Measurements from ENCODE around the gene B3GLCT.
"Not testable (repeated sequence)": the region's sequence is repeated elsewhere in the genome, so short reads cannot be mapped to it uniquely, and the experiment has no call there.

Gene B3GLCT

DNA sequence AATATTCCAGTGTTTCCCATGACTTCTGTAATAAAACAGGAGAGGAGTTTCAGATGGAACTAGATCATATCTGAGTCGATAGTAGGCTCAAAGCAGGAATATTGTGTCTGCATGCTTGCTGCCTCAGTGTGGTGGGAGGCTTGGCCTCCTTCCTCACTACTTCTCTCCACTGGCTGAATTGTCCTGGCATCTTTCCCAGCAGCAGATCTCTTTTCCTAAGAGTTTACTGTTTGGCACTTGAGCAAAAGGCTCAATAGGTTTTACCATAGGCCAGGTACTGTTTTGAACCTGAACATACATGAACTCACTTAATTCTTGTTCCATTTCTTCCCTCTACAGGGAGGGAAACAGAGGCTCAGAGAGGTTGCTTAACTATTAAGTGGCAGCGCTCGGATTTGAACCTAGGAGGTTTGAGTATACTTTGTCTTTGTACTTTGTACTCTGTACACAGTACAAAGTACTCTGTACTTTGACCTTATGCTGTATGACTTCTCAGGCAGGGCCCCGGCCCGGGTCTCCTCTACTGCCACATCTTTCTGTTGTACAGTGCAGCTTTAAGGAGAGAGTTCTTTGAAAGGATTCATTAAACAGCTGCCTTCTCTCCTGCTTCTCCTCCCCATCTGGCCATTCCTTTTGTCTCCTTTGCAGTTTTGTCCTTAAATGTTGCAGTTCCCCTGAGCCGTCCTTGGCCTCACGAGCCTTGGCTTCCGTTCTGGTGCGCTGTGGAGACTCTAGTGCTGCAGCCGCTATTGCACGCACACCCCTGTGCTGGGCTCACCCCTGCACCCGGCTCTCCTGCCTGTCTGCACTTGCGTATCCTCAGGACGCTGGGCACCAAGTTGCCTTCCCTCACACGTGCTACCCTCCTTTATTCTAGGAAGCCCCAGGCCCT lies 8.1 kb downstream of the B3GLCT start:
- Histone ChIP-seq H3K36me3 (ENCODE audit: control insufficient read depth in 2 of 2, insufficient read depth in 2 of 2, low read length in 2 of 2) (no peaks in the 10 kb centered on the region), H3K27me3 (ENCODE audit: control insufficient read depth in 1 of 2, insufficient read depth in 2 of 2, low read length in 2 of 2) (no peaks in the 10 kb centered on the region), H3K9ac (ENCODE audit: low read length in 2 of 2) (peak overlapping the region in 1 of 2 donors; percentile 10), H3K27ac (ENCODE audit: low read length) (peak overlapping the region; percentile 85), H3K9me3 (ENCODE audit: control insufficient read depth in 2 of 2, low read length in 2 of 2) (no peaks in the 10 kb centered on the region), H3K4me1 (ENCODE audit: control insufficient read depth, insufficient read depth, low read length) (peaks cover 38% of the 10 kb centered on the region), H3K4me3 (ENCODE audit: low read length in 2 of 2) (peak overlapping the region in 1 of 2 donors; percentile 57)

DNA sequence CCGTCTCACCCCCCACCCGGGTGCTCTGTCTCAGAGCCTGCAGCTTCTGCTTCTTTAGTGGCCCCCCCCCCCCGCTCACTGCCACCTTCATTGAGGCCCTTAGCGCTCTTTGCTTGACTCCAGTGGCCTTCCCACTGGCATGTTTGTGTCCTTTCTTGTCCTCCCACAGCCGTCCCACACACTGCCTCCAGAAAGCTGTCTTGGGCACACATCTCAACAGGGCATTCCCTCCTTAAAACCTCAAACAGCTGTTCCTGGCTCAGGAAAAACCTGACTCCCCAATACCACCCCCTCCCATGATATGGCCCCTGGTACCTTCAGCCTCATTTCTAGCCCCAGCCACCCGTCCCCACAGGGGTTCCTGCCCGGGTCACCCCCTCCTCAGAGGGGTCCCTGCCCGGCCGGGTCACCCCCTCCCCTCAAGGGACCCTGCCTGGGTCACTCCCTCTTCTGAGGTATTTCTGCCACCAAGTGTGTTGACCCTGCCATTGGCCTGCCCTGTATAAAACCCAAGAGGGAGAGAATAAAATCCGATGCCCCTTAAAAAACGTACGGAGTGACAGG lies 8.9 kb downstream of the B3GLCT start:
- H3K36me3 ChIP-seq (ENCODE audit: control insufficient read depth in 2 of 2, insufficient read depth in 2 of 2, low read length in 2 of 2), result no peaks in the 10 kb centered on the region
- peak overlapping the region in 1 of 2 donors; percentile 65 for H3K4me3 ChIP-seq (ENCODE audit: low read length in 2 of 2)
- H3K27ac ChIP-seq (ENCODE audit: low read length), result peak overlapping the region; percentile 85
- no peaks in the 10 kb centered on the region for H3K27me3 ChIP-seq (ENCODE audit: control insufficient read depth in 1 of 2, insufficient read depth in 2 of 2, low read length in 2 of 2)
- H3K4me1 ChIP-seq (ENCODE audit: control insufficient read depth, insufficient read depth, low read length), result peaks cover 39% of the 10 kb centered on the region
- H3K9me3 ChIP-seq (ENCODE audit: control insufficient read depth in 2 of 2, low read length in 2 of 2), result no peaks in the 10 kb centered on the region
- peak overlapping the region in 1 of 2 donors; percentile 5 for H3K9ac ChIP-seq (ENCODE audit: low read length in 2 of 2)

DNA sequence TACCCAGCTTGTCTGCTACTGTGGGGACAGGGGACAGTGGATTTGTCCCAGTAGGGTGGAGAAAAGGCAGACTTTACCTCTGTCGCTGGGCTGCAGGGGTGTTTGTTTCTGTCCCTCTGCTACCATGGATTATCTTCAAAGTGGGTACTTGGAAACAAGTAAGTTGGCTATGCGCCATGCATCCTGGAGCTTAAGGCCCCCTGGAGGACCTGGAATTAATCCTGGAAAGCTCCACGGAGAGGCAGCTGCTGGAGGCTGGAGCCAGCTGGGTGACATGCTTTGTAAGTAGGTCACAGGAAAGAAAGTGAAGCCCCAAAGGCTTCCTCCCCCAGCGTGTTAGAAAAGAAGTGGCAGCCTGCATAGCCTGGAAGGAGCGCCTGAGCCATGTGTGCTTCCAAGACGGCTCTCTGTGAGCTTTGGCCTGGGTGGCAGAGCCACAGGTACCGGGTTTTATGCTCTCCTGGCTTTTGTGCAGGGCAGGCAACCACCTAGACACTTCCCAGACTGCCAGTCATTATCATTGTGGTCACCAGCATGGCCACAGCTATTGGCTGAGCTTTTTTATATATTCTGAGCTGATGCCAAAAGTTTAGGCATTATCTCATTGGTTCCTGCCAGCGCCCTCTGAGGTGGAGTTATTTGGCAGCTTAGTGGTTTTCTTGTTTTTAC lies 9.5 kb downstream of the B3GLCT start:
- H3K27ac ChIP-seq (ENCODE audit: low read length), result peak overlapping the region; percentile 85
- no peaks in the 10 kb centered on the region for H3K36me3 ChIP-seq (ENCODE audit: control insufficient read depth in 2 of 2, insufficient read depth in 2 of 2, low read length in 2 of 2)
- peaks cover 44% of the 10 kb centered on the region for H3K4me1 ChIP-seq (ENCODE audit: control insufficient read depth, insufficient read depth, low read length)
- no peaks in the 10 kb centered on the region for H3K9me3 ChIP-seq (ENCODE audit: control insufficient read depth in 2 of 2, low read length in 2 of 2)
- peak overlapping the region in 1 of 2 donors; percentile 36 for H3K9ac ChIP-seq (ENCODE audit: low read length in 2 of 2)
- H3K27me3 ChIP-seq (ENCODE audit: control insufficient read depth in 1 of 2, insufficient read depth in 2 of 2, low read length in 2 of 2), result no peaks in the 10 kb centered on the region
- peak overlapping the region in 1 of 2 donors; percentile 65 for H3K4me3 ChIP-seq (ENCODE audit: low read length in 2 of 2)

DNA sequence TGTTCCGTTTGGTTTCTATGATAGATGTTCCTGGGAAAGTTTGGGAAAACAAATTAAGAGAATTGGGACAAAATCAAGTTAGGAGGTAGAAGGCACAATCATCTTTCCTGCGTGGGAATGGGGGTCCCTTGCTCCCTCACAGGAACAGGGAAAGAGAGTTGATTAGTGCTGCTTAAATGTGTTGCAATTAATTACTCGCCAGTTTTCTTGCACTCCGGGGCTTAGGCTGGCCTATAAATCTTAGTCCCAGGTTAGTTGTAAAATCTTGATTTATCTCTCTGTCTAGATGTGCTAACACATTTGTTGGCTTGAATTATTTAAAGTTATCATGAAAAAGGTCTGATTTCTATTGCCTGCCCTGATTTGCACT lies 10.1 kb downstream of the B3GLCT start:
- Histone ChIP-seq H3K9ac (ENCODE audit: low read length in 2 of 2) (no peak overlapping the region), H3K4me1 (ENCODE audit: control insufficient read depth, insufficient read depth, low read length) (peaks cover 41% of the 10 kb centered on the region), H3K9me3 (ENCODE audit: control insufficient read depth in 2 of 2, low read length in 2 of 2) (no peaks in the 10 kb centered on the region), H3K4me3 (ENCODE audit: low read length in 2 of 2) (peak overlapping the region in 1 of 2 donors; percentile 65), H3K27ac (ENCODE audit: low read length) (peak overlapping the region; percentile 85), H3K36me3 (ENCODE audit: control insufficient read depth in 2 of 2, insufficient read depth in 2 of 2, low read length in 2 of 2) (no peaks in the 10 kb centered on the region), H3K27me3 (ENCODE audit: control insufficient read depth in 1 of 2, insufficient read depth in 2 of 2, low read length in 2 of 2) (no peaks in the 10 kb centered on the region)

DNA sequence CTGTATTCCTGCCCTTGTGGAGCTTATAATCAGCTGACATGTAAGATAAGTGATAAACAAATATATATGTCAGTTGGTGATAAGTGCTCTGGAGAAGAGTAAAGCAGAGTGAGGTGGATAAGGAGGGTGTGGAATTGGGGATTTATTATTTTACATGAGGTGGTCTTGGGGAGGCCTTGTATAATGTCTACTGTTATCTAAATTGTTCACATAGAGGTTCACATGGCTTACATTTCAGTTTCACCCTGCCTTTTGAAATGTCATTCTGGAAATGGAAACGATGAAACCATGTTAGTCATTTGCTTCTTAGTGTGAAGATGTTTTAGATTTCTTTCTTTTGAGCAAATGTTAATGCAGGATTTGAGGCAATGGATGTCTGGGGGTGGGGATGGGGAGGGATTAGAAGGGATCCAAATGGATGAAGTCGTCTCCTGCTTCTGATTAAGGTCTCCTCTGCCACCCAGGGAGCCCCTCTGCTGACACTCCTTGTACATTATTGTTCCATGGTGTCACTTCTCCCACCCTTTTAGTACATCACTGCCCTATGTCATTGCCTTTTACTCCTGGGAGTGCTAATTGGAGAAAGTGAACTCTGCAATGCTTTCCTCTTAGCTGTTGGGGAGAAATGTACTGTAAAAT lies 14.0 kb downstream of the B3GLCT start:
- Histone ChIP-seq H3K27me3 (ENCODE audit: control insufficient read depth in 1 of 2, insufficient read depth in 2 of 2, low read length in 2 of 2) (no peaks in the 10 kb centered on the region), H3K4me1 (ENCODE audit: control insufficient read depth, insufficient read depth, low read length) (peaks cover 29% of the 10 kb centered on the region), H3K36me3 (ENCODE audit: control insufficient read depth in 2 of 2, insufficient read depth in 2 of 2, low read length in 2 of 2) (no peaks in the 10 kb centered on the region), H3K27ac (ENCODE audit: low read length) (peak overlapping the region; percentile 37), H3K4me3 (ENCODE audit: low read length in 2 of 2) (no peak overlapping the region), H3K9ac (ENCODE audit: low read length in 2 of 2) (no peak overlapping the region), H3K9me3 (ENCODE audit: control insufficient read depth in 2 of 2, low read length in 2 of 2) (no peaks in the 10 kb centered on the region)

DNA sequence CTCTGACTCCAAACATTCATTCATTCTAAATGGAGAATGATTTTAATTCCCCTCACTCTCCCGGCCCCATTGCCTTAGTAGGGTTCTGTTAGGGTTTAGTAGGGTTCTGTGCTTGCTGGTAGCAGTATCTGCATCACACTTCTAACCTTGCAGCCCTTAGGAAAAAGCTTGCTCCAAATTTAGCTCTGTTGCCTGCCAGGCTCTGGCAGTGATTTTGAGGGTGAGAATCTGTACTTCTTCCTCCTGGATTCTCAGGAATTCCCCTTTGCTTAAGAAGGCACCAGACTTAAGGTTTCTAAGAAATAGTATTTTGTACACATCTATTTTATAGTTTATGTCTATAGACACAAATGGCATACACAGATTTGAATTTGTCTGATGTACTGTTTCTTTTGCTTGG lies 14.7 kb downstream of the B3GLCT start:
- H3K27ac ChIP-seq (ENCODE audit: low read length), result no peak overlapping the region
- peaks cover 22% of the 10 kb centered on the region for H3K4me1 ChIP-seq (ENCODE audit: control insufficient read depth, insufficient read depth, low read length)
- H3K9ac ChIP-seq (ENCODE audit: low read length in 2 of 2), result no peak overlapping the region
- no peaks in the 10 kb centered on the region for H3K36me3 ChIP-seq (ENCODE audit: control insufficient read depth in 2 of 2, insufficient read depth in 2 of 2, low read length in 2 of 2)
- H3K9me3 ChIP-seq (ENCODE audit: control insufficient read depth in 2 of 2, low read length in 2 of 2), result no peaks in the 10 kb centered on the region
- no peaks in the 10 kb centered on the region for H3K27me3 ChIP-seq (ENCODE audit: control insufficient read depth in 1 of 2, insufficient read depth in 2 of 2, low read length in 2 of 2)
- H3K4me3 ChIP-seq (ENCODE audit: low read length in 2 of 2), result peak overlapping the region in 1 of 2 donors; percentile 14

DNA sequence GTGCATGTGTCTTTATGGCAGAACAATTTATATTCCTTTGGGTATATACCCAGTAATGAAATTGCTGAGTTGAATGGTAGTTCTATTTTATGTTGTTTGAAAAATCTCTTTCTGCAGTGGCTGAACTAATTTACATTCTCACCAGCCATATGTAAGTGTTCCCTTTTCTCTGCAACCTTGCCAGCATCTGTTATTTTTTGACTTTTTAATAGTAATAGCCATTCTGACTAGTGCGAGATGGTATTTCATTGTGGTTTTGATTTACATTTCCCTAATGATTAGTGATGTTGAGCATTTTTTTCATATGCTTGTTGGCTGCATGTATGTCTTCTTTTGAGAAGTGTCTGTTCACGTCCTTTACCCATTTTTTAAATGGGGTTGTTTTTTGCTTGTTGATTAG lies 17.1 kb downstream of the B3GLCT start:
- H3K4me1 ChIP-seq (ENCODE audit: control insufficient read depth, insufficient read depth, low read length), result peaks cover 12% of the 10 kb centered on the region
- H3K36me3 ChIP-seq (ENCODE audit: control insufficient read depth in 2 of 2, insufficient read depth in 2 of 2, low read length in 2 of 2); H3K27me3 ChIP-seq (ENCODE audit: control insufficient read depth in 1 of 2, insufficient read depth in 2 of 2, low read length in 2 of 2): not testable (repeated sequence)

DNA sequence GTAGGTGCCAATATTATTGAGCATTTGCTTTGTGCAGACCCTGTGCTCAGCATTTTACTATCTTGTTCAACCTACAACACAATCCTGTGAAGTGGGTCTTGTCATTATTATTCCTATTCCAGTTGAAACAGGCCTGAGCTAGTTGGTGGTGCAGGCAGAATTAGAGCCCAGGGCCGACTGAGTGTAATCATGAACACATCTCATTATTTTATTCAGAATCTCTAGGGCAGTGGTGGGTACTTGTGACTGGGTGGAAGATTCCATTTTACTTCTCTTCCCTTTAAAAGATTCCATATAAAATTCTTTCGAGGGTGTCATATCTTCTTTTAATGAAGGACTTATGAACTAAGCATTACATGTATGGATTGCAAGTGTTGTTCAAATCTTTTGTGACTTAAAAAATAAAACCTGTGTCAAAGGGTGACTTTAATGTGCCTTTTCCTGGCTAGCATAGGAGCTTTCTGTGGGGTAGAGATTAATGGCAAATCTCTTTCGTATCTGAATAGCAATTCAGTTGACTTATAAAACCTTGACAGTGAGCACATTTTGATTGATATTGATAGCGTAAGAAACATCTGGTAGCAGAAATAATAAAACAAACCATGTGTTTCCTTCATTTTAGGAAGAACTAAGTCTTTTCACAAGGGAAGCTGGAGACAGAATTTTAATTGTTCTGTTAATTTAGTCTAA lies 20.3 kb downstream of the B3GLCT start:
- H3K4me1 ChIP-seq (ENCODE audit: control insufficient read depth, insufficient read depth, low read length), result peaks cover 3% of the 10 kb centered on the region
- H3K27me3 ChIP-seq (ENCODE audit: control insufficient read depth in 1 of 2, insufficient read depth in 2 of 2, low read length in 2 of 2), result no peaks in the 10 kb centered on the region
- no peak overlapping the region for H3K27ac ChIP-seq (ENCODE audit: low read length)
- H3K4me3 ChIP-seq (ENCODE audit: low read length in 2 of 2), result no peak overlapping the region
- no peaks in the 10 kb centered on the region for H3K9me3 ChIP-seq (ENCODE audit: control insufficient read depth in 2 of 2, low read length in 2 of 2)
- H3K9ac ChIP-seq (ENCODE audit: low read length in 2 of 2), result no peak overlapping the region
- no peaks in the 10 kb centered on the region for H3K36me3 ChIP-seq (ENCODE audit: control insufficient read depth in 2 of 2, insufficient read depth in 2 of 2, low read length in 2 of 2)

More for the DNA sequence above, 17.1 kb downstream of the B3GLCT start:
- H3K4me3 ChIP-seq (ENCODE audit: low read length in 2 of 2); H3K9me3 ChIP-seq (ENCODE audit: control insufficient read depth in 2 of 2, low read length in 2 of 2); H3K27ac ChIP-seq (ENCODE audit: low read length); H3K9ac ChIP-seq (ENCODE audit: low read length in 2 of 2): not testable (repeated sequence)

DNA sequence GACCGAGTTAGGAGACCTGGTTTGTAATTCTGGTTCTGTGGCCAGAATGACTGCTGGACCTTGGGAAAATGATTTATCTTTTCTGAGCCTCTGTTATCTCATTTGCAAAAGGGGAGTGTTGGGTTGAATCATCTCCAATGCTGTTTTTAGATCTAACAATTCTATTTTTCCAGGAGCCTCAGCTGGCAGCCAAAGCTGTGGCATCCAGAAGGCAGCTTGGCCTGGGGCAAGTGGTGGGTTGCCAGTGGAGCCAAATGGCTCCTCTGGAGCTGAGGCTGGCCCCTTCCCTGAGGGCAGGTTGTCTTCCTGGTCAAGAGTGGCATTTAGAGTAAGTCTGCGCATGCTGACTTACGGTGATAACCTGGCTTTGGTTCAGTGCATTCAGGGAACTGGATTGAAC lies 21.3 kb downstream of the B3GLCT start:
- H3K36me3 ChIP-seq (ENCODE audit: control insufficient read depth in 2 of 2, insufficient read depth in 2 of 2, low read length in 2 of 2), result no peaks in the 10 kb centered on the region
- H3K9ac ChIP-seq (ENCODE audit: low read length in 2 of 2), result no peak overlapping the region
- H3K27me3 ChIP-seq (ENCODE audit: control insufficient read depth in 1 of 2, insufficient read depth in 2 of 2, low read length in 2 of 2), result no peaks in the 10 kb centered on the region
- H3K4me3 ChIP-seq (ENCODE audit: low read length in 2 of 2), result no peak overlapping the region
- H3K27ac ChIP-seq (ENCODE audit: low read length), result no peak overlapping the region
- no peaks in the 10 kb centered on the region for H3K9me3 ChIP-seq (ENCODE audit: control insufficient read depth in 2 of 2, low read length in 2 of 2)
- no peaks in the 10 kb centered on the region for H3K4me1 ChIP-seq (ENCODE audit: control insufficient read depth, insufficient read depth, low read length)

DNA sequence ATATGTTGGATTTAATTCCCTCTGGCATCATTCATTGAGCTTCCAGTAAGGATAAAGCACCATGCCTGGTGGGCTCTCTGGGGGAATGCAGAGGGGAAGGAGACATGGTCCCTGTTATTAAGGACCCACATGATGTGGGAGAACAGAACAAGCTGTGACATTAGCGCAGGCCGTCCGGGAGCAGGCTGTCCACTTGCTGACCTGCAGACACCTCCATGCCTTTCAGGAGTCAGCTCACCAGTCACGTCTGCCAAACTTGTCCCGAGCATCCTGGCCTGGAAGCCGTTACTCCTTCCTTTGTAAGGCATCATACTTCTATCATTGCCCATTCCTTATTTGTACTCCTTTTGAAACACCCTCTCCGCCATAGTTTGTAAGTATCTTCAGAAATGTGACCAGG lies 23.4 kb downstream of the B3GLCT start:
- Histone ChIP-seq H3K27ac (ENCODE audit: low read length) (no peak overlapping the region), H3K9ac (ENCODE audit: low read length in 2 of 2) (no peak overlapping the region), H3K9me3 (ENCODE audit: control insufficient read depth in 2 of 2, low read length in 2 of 2) (no peaks in the 10 kb centered on the region), H3K27me3 (ENCODE audit: control insufficient read depth in 1 of 2, insufficient read depth in 2 of 2, low read length in 2 of 2) (no peaks in the 10 kb centered on the region), H3K36me3 (ENCODE audit: control insufficient read depth in 2 of 2, insufficient read depth in 2 of 2, low read length in 2 of 2) (no peaks in the 10 kb centered on the region), H3K4me1 (ENCODE audit: control insufficient read depth, insufficient read depth, low read length) (no peaks in the 10 kb centered on the region), H3K4me3 (ENCODE audit: low read length in 2 of 2) (no peak overlapping the region)

Measured in stomach smooth muscle (tissue), 2 donors.